ENCODE measurements around the gene GALT.

The GALT gene

GRCh38 chr9:34662526-34663302, 16.2 kb downstream of the GALT start, which contains the start of gene CCL27:
Gene CCL27 (minus strand): TSS chr9:34662657. CDS start chr9:34662633, 24 bp downstream.
- Histone ChIP-seq H3K9me3 (ENCODE audit: insufficient read depth, low read length) (no peaks in the 10 kb centered on the region), H3K27ac (ENCODE audit: low read depth, low read length) (no peak within 1 kb of the TSS), H3K9me2 (replicated peaks; ENCODE audit: insufficient read depth, low read length) (no peaks in the 10 kb centered on the region), H4K20me1 (ENCODE audit: low read depth, low read length) (no peaks in the 10 kb centered on the region), H3K9ac (ENCODE audit: low read length) (no peak within 1 kb of the TSS), H3F3A (ENCODE audit: insufficient read depth) (peaks cover 16% of the 10 kb centered on the region), H3K4me2 (ENCODE audit: low read depth, low read length, poor library complexity, severe bottlenecking) (no peak within 1 kb of the TSS), H3K4me3 (ENCODE audit: insufficient read depth, low read length, poor library complexity, severe bottlenecking) (no peak within 1 kb of the TSS), H2AFZ (ENCODE audit: low read depth, low read length, severe bottlenecking) (no peak within 1 kb of the TSS), H3K27me3 (ENCODE audit: low read length) (no peaks in the 10 kb centered on the region), H3K79me2 (ENCODE audit: insufficient read depth, low read length) (no peaks in the 10 kb centered on the region), H3K36me3 (ENCODE audit: low read length) (no peaks in the 10 kb centered on the region)
- TF ChIP-seq EZH2phosphoT487 (conservative IDR thresholded peaks at IDR 0.05; ENCODE audit: low read length) (no peak), CTCF (IDR thresholded peaks at IDR 0.05; ENCODE audit: insufficient read depth, low read length, poor library complexity, severe bottlenecking) (no peak)

DNA sequence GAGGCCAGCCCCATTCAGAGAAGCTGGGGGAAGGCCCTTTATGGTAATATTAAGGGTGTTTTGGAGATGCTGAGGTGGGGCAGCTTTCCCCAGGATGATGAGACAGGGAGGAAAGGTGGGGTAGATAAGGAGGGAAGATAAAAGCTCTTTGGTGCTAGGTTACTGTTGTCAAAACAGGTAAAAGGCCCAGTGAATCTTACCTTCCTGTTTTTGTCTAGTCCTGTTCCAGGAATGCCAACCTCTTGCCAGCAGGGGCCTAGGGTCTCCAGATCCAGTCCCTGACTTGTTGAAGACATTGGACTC, 16.8 kb downstream of the GALT start:
- no peaks in the 10 kb centered on the region for H3K79me2 ChIP-seq (ENCODE audit: insufficient read depth, low read length)
- no peaks in the 10 kb centered on the region for H3K9me3 ChIP-seq (ENCODE audit: insufficient read depth, low read length)
- no peaks in the 10 kb centered on the region for H3K9me2 ChIP-seq (replicated peaks; ENCODE audit: insufficient read depth, low read length)
- no peaks in the 10 kb centered on the region for H3K36me3 ChIP-seq (ENCODE audit: low read length)
- H3K27ac ChIP-seq (ENCODE audit: low read depth, low read length), result no peak overlapping the region
- no peak overlapping the region for H3K4me3 ChIP-seq (ENCODE audit: insufficient read depth, low read length, poor library complexity, severe bottlenecking)
- peaks cover 16% of the 10 kb centered on the region for H3F3A ChIP-seq (ENCODE audit: insufficient read depth)
- TF ChIP-seq CTCF (IDR thresholded peaks at IDR 0.05; ENCODE audit: insufficient read depth, low read length, poor library complexity, severe bottlenecking), result no peak
- TF ChIP-seq EZH2phosphoT487 (conservative IDR thresholded peaks at IDR 0.05; ENCODE audit: low read length), result no peak
- H3K27me3 ChIP-seq (ENCODE audit: low read length), result no peaks in the 10 kb centered on the region
- H3K4me2 ChIP-seq (ENCODE audit: low read depth, low read length, poor library complexity, severe bottlenecking), result no peak overlapping the region
- no peaks in the 10 kb centered on the region for H4K20me1 ChIP-seq (ENCODE audit: low read depth, low read length)
- H3K9ac ChIP-seq (ENCODE audit: low read length), result no peak overlapping the region
- H2AFZ ChIP-seq (ENCODE audit: low read depth, low read length, severe bottlenecking), result no peak overlapping the region

- TF ChIP-seq CTCF (IDR thresholded peaks at IDR 0.05; ENCODE audit: insufficient read depth, low read length, poor library complexity, severe bottlenecking), result peak; percentile 100
- TF ChIP-seq EZH2phosphoT487 (conservative IDR thresholded peaks at IDR 0.05; ENCODE audit: low read length), result no peak
- Histone ChIP-seq H3K9me2 (replicated peaks; ENCODE audit: insufficient read depth, low read length) (no peaks in the 10 kb centered on the region), H3K9me3 (ENCODE audit: insufficient read depth, low read length) (no peaks in the 10 kb centered on the region), H2AFZ (ENCODE audit: low read depth, low read length, severe bottlenecking) (peak overlapping the region; percentile 91), H3K27me3 (ENCODE audit: low read length) (no peaks in the 10 kb centered on the region), H3K36me3 (ENCODE audit: low read length) (no peaks in the 10 kb centered on the region), H3K4me2 (ENCODE audit: low read depth, low read length, poor library complexity, severe bottlenecking) (peak overlapping the region; percentile 81), H3K9ac (ENCODE audit: low read length) (peak overlapping the region; percentile 52), H3K79me2 (ENCODE audit: insufficient read depth, low read length) (no peaks in the 10 kb centered on the region), H3K27ac (ENCODE audit: low read depth, low read length) (peak overlapping the region; percentile 3; the same call in 1 of the 2 replicates), H3K4me3 (ENCODE audit: insufficient read depth, low read length, poor library complexity, severe bottlenecking) (peak overlapping the region; percentile 54), H3F3A (ENCODE audit: insufficient read depth) (peaks cover 16% of the 10 kb centered on the region), H4K20me1 (ENCODE audit: low read depth, low read length) (no peaks in the 10 kb centered on the region)
Observed at GRCh38 chr9:34664281-34665066, 18.0 kb downstream of the GALT start.
